K562 (cell line): Measurements from ENCODE around the gene SRC. TPM values are rescaled to one million over a fixed set of nuclear protein-coding genes. Genes with fewer than 3 reads are reported as not detected.

Source experiments
- ARNT ChIP-seq, 2 experiments: fragments of 450-650 bp; IDR thresholded peaks; 2 replicates each; pipeline ENCODE4 v1.6.1; 2016; ENCODE audit warnings: mild to moderate bottlenecking in 1 of 2
- GATAD2B ChIP-seq: fragments of 450-650 bp; IDR thresholded peaks from 2 replicates; pipeline ENCODE4 v1.6.1; 2017; ENCODE audit warnings: mild to moderate bottlenecking, borderline replicate concordance
- HDAC1 ChIP-seq, 2 experiments: fragments of 450-650 bp; IDR thresholded peaks; 2 replicates each; pipeline ENCODE4 v1.6.1; 2016 to 2017; ENCODE audit warnings: inconsistent platforms in 1 of 2, mild to moderate bottlenecking in 1 of 2, moderate library complexity in 1 of 2
- NR4A1 ChIP-seq, 2 experiments: fragments of 250-450 bp in 1 of 2; fragments of 450-650 bp in 1 of 2; sonication (Bioruptor Pico) in 1 of 2; IDR thresholded peaks; 2 replicates each; pipeline versions ENCODE4 v1.4.0 to v1.6.1; 2016 to 2020; ENCODE audit warnings: mild to moderate bottlenecking in 2 of 2, missing compliant biosample characterization in 1 of 2, missing genetic modification characterization in 1 of 2, moderate library complexity in 1 of 2
- SMARCC2 ChIP-seq: fragments of 450-650 bp; IDR thresholded peaks from 2 replicates; pipeline ENCODE4 v1.6.1; 2017; ENCODE audit warnings: antibody characterized with exemption, moderate library complexity, mild to moderate bottlenecking, low read depth
- YY1 ChIP-seq, 3 experiments: IDR thresholded peaks; 2 replicates each; pipeline ENCODE4 v1.6.1; 2011; ENCODE audit warnings: low read length in 2 of 3, mild to moderate bottlenecking in 2 of 3, moderate library complexity in 2 of 3, borderline replicate concordance in 1 of 3, control low read depth in 1 of 3, low read depth in 1 of 3; ENCODE audit not compliant: insufficient read depth in 3 of 3, insufficient replicate concordance in 2 of 3, control insufficient read depth in 1 of 3, insufficient read length in 1 of 3; ENCODE audit errors: extremely low read depth in 1 of 3
- ZNF696 ChIP-seq: fragments of 250-450 bp; sonication (Bioruptor Pico); conservative IDR thresholded peaks from 2 replicates; pipeline ENCODE4 v1.4.0; 2020; ENCODE audit warnings: mild to moderate bottlenecking, moderate library complexity
- polyA plus RNA-seq, 8 experiments: library from polyadenylated mRNA; depleted of rRNA in 4 of 8; stranded (reverse) in 5 of 8; unstranded in 3 of 8; fragments of >200 nt; fragmentation: Nextera tagmentation in 2 of 8; fragmentation: Illumina TruSeq in 1 of 8; extraction: Ambion mirVana in 2 of 8; extraction: Trizol in 1 of 8; gene quantifications; 2 replicates each; pipeline versions ENCODE4 v1.2.1 to v1.2.3, GENCODE V29; 2011 to 2014; ENCODE audit warnings: inconsistent platforms in 1 of 8, missing spikeins in 1 of 8
- total RNA-seq, 7 experiments: library from RNA; depleted of rRNA in 6 of 7; stranded (reverse); fragments of >200 nt in 6 of 7; fragmentation: Illumina TruSeq in 2 of 7; extraction: Trizol in 2 of 7; gene quantifications; 2 replicates each; pipeline versions ENCODE4 v1.2.1 to v1.2.3, GENCODE V29; 2011 to 2021; ENCODE audit warnings: low replicate concordance in 1 of 7
- TF ChIP-seq, protein P1 (sequence below): fragments of 450-650 bp; IDR thresholded peaks from 2 replicates; pipeline ENCODE4 v1.6.1; 2016; ENCODE audit warnings: mild to moderate bottlenecking, moderate library complexity
- TF ChIP-seq, protein P2 (sequence below): IDR thresholded peaks from 2 replicates; pipeline ENCODE4 v1.6.1; 2012; ENCODE audit warnings: low read depth, low read length, improper control_type of control experiment, borderline replicate concordance

SRC gene
- total and polyA plus RNA-seq, 9 of the 15 experiments (the other 6 are each of a cell fraction or from before 2014, with no cell fraction given), result 0.06 to 8.5 (median 3.1) TPM

GRCh38 chr20:37299718-37300528 lies 46.0 kb upstream of the SRC start (continued):
- TF ChIP-seq, protein P1, sequence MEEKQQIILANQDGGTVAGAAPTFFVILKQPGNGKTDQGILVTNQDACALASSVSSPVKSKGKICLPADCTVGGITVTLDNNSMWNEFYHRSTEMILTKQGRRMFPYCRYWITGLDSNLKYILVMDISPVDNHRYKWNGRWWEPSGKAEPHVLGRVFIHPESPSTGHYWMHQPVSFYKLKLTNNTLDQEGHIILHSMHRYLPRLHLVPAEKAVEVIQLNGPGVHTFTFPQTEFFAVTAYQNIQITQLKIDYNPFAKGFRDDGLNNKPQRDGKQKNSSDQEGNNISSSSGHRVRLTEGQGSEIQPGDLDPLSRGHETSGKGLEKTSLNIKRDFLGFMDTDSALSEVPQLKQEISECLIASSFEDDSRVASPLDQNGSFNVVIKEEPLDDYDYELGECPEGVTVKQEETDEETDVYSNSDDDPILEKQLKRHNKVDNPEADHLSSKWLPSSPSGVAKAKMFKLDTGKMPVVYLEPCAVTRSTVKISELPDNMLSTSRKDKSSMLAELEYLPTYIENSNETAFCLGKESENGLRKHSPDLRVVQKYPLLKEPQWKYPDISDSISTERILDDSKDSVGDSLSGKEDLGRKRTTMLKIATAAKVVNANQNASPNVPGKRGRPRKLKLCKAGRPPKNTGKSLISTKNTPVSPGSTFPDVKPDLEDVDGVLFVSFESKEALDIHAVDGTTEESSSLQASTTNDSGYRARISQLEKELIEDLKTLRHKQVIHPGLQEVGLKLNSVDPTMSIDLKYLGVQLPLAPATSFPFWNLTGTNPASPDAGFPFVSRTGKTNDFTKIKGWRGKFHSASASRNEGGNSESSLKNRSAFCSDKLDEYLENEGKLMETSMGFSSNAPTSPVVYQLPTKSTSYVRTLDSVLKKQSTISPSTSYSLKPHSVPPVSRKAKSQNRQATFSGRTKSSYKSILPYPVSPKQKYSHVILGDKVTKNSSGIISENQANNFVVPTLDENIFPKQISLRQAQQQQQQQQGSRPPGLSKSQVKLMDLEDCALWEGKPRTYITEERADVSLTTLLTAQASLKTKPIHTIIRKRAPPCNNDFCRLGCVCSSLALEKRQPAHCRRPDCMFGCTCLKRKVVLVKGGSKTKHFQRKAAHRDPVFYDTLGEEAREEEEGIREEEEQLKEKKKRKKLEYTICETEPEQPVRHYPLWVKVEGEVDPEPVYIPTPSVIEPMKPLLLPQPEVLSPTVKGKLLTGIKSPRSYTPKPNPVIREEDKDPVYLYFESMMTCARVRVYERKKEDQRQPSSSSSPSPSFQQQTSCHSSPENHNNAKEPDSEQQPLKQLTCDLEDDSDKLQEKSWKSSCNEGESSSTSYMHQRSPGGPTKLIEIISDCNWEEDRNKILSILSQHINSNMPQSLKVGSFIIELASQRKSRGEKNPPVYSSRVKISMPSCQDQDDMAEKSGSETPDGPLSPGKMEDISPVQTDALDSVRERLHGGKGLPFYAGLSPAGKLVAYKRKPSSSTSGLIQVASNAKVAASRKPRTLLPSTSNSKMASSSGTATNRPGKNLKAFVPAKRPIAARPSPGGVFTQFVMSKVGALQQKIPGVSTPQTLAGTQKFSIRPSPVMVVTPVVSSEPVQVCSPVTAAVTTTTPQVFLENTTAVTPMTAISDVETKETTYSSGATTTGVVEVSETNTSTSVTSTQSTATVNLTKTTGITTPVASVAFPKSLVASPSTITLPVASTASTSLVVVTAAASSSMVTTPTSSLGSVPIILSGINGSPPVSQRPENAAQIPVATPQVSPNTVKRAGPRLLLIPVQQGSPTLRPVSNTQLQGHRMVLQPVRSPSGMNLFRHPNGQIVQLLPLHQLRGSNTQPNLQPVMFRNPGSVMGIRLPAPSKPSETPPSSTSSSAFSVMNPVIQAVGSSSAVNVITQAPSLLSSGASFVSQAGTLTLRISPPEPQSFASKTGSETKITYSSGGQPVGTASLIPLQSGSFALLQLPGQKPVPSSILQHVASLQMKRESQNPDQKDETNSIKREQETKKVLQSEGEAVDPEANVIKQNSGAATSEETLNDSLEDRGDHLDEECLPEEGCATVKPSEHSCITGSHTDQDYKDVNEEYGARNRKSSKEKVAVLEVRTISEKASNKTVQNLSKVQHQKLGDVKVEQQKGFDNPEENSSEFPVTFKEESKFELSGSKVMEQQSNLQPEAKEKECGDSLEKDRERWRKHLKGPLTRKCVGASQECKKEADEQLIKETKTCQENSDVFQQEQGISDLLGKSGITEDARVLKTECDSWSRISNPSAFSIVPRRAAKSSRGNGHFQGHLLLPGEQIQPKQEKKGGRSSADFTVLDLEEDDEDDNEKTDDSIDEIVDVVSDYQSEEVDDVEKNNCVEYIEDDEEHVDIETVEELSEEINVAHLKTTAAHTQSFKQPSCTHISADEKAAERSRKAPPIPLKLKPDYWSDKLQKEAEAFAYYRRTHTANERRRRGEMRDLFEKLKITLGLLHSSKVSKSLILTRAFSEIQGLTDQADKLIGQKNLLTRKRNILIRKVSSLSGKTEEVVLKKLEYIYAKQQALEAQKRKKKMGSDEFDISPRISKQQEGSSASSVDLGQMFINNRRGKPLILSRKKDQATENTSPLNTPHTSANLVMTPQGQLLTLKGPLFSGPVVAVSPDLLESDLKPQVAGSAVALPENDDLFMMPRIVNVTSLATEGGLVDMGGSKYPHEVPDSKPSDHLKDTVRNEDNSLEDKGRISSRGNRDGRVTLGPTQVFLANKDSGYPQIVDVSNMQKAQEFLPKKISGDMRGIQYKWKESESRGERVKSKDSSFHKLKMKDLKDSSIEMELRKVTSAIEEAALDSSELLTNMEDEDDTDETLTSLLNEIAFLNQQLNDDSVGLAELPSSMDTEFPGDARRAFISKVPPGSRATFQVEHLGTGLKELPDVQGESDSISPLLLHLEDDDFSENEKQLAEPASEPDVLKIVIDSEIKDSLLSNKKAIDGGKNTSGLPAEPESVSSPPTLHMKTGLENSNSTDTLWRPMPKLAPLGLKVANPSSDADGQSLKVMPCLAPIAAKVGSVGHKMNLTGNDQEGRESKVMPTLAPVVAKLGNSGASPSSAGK, result peak; percentile 34; the same call in 1 of the 2 replicates
- TF ChIP-seq NR4A1 (CRISPR knock-in tag; IDR thresholded peaks at IDR 0.05), result no peak
- 0 out of 2 replicates have a peak, but pooled peaks have one; percentile 48 for TF ChIP-seq NR4A1 (tag; IDR thresholded peaks at IDR 0.05)
- TF ChIP-seq YY1 (IDR thresholded peaks at IDR 0.05; ENCODE audit: borderline replicate concordance in 1 of 3, control insufficient read depth in 1 of 3, extremely low read depth in 1 of 3, insufficient read depth in 3 of 3, insufficient read length in 1 of 3, insufficient replicate concordance in 2 of 3, low read depth in 1 of 3, low read length in 2 of 3), result peak in 1 of 3 experiments; percentile 55
- TF ChIP-seq SMARCC2, result 0 out of 2 replicates have a peak, but pooled peaks have one; percentile 35
- TF ChIP-seq ZNF696 (CRISPR knock-in tag), result no peak
- 0 out of 4 replicates have a peak, but pooled peaks of 1 of the 2 experiments have one; percentile 32 for TF ChIP-seq HDAC1 (IDR thresholded peaks at IDR 0.05)
- TF ChIP-seq, protein P2, sequence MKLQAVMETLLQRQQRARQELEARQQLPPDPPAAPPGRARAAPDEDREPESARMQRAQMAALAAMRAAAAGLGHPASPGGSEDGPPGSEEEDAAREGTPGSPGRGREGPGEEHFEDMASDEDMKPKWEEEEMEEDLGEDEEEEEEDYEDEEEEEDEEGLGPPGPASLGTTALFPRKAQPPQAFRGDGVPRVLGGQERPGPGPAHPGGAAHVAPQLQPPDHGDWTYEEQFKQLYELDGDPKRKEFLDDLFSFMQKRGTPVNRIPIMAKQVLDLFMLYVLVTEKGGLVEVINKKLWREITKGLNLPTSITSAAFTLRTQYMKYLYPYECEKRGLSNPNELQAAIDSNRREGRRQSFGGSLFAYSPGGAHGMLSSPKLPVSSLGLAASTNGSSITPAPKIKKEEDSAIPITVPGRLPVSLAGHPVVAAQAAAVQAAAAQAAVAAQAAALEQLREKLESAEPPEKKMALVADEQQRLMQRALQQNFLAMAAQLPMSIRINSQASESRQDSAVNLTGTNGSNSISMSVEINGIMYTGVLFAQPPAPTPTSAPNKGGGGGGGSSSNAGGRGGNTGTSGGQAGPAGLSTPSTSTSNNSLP, result 0 out of 2 replicates have a peak, but pooled peaks have one; percentile 11
- TF ChIP-seq ARNT (IDR thresholded peaks at IDR 0.05), result peak; percentile 77 to 91
- TF ChIP-seq GATAD2B, result no peak
